PC-3 (cell line): Measurements from ENCODE around the gene MYO3A. TPM values are rescaled to one million over a fixed set of nuclear protein-coding genes. Genes with fewer than 3 reads are reported as not detected.

Experiments
- ATAC-seq: fragments of 200-7000 bp; cut with Tn5 transposase; 2 replicates; pipeline ENCODE4 v1.9.1; 2020; ENCODE audit warnings: mild to moderate bottlenecking, moderate library complexity
- BruUV-seq: library from RNA; stranded (reverse); fragments of 400-500 nt; replicated peaks from 2 replicates; lab custom pipeline; 2021; lab: Mats Ljungman, UMichigan
- CTCF ChIA-PET: fragments of 300-600 bp; sonication (Branson Sonifier 250); formaldehyde crosslinking; loops from one replicate; lab custom pipeline; 2022; ENCODE audit warnings: antibody characterized with exemption; lab: Charles Lee
- POLR2A ChIA-PET: fragments of 300-600 bp; sonication (Branson Sonifier 250); formaldehyde crosslinking; loops from one replicate; lab custom pipeline; 2022; ENCODE audit warnings: antibody characterized with exemption; ENCODE audit not compliant: unreplicated experiment; lab: Charles Lee
- DNase-seq: peaks from one replicate; pipeline ENCODE4 v3.0.0-alpha.2; 2015
- H2AFZ ChIP-seq: fragments of 300-600 bp; sonication (generic); 2 replicates; pipeline ENCODE4 v1.6.0; 2016; ENCODE audit warnings: antibody characterized with exemption, low read length
- H3F3A ChIP-seq: fragments of 300-600 bp; sonication (generic); one replicate; pipeline ENCODE4 v1.6.0; 2017; ENCODE audit warnings: antibody characterized with exemption, low read length, control low read depth, mild to moderate bottlenecking; ENCODE audit not compliant: unreplicated experiment
- H3K27ac ChIP-seq: fragments of 300-600 bp; sonication (generic); 2 replicates; pipeline ENCODE4 v1.5.1; 2016; ENCODE audit warnings: mild to moderate bottlenecking, low read length
- H3K27me3 ChIP-seq: fragments of 300-600 bp; sonication (generic); 2 replicates; pipeline ENCODE4 v1.6.1; 2016; ENCODE audit warnings: low read length, mixed read lengths
- H3K36me3 ChIP-seq: fragments of 300-600 bp; sonication (generic); 2 replicates; pipeline ENCODE4 v1.6.1; 2016; ENCODE audit warnings: low read depth, mixed run types, low read length, mixed read lengths
- H3K4me1 ChIP-seq: fragments of 300-600 bp; sonication (generic); 2 replicates; pipeline ENCODE4 v1.5.1; 2016; ENCODE audit warnings: low read length; ENCODE audit not compliant: insufficient read depth
- H3K4me2 ChIP-seq: fragments of 300-600 bp; sonication (generic); 2 replicates; pipeline ENCODE4 v1.6.0; 2016; ENCODE audit warnings: low read length
- H3K4me3 ChIP-seq: fragments of 300-600 bp; sonication (generic); 2 replicates; pipeline ENCODE4 v1.5.1; 2016; ENCODE audit warnings: mild to moderate bottlenecking, low read length, mixed read lengths
- H3K79me2 ChIP-seq: fragments of 300-600 bp; sonication (generic); 2 replicates; pipeline ENCODE4 v1.6.1; 2017; ENCODE audit warnings: low read length, mixed read lengths
- H3K9ac ChIP-seq: fragments of 300-600 bp; sonication (generic); 2 replicates; pipeline ENCODE4 v1.6.0; 2016; ENCODE audit warnings: mild to moderate bottlenecking, low read length
- H3K9me2 ChIP-seq: fragments of 300-600 bp; sonication (generic); replicated peaks from 2 replicates; pipeline ENCODE4 v1.6.1; 2016; ENCODE audit warnings: mixed run types, low read length, mixed read lengths
- H3K9me3 ChIP-seq: fragments of 300-600 bp; sonication (generic); 2 replicates; pipeline ENCODE4 v1.6.1; 2016; ENCODE audit warnings: low read length, mixed read lengths
- H4K20me1 ChIP-seq: fragments of 300-600 bp; sonication (generic); 2 replicates; pipeline ENCODE4 v1.6.1; 2016; ENCODE audit warnings: low read length, mixed read lengths
- CTCF ChIP-seq: fragments of 300-600 bp; sonication (generic); conservative IDR thresholded peaks from 2 replicates; pipeline ENCODE4 v1.5.1; 2017; ENCODE audit warnings: antibody characterized with exemption, low read depth, mild to moderate bottlenecking, low read length
- EZH2 ChIP-seq: fragments of 300-600 bp; sonication (generic); IDR thresholded peaks from one replicate; pipeline ENCODE4 v1.6.1; 2017; ENCODE audit warnings: antibody characterized with exemption, mild to moderate bottlenecking, low read length; ENCODE audit not compliant: unreplicated experiment
- EZH2phosphoT487 ChIP-seq: fragments of 300-600 bp; sonication (generic); IDR thresholded peaks from 2 replicates; pipeline ENCODE4 v1.6.1; 2018; ENCODE audit warnings: mild to moderate bottlenecking, antibody characterized with exemption, low read length, borderline replicate concordance
- intact Hi-C: fragments of 100-400 bp; cut with micrococcal nuclease; formaldehyde crosslinking; loops from 2 replicates; pipeline ENCODE4 v1.9.0; 2023
- total RNA-seq: library from RNA; depleted of rRNA; stranded (reverse); fragments of >200 nt; gene quantifications from 2 replicates; pipeline ENCODE4 v1.2.3, GENCODE V29; 2014

Gene MYO3A
- total RNA-seq, 1 experiment from 2014 or later = not detected

GRCh38 chr10:25899304-25899703 lies 34.7 kb upstream of the MYO3A start:
- H3K9me3 ChIP-seq = no peaks in the 10 kb centered on the region

GRCh38 chr10:25901199-25901598 lies 32.8 kb upstream of the MYO3A start:
- intact Hi-C loops = no loop called here
- H3K27ac ChIP-seq = no peak overlapping the region
- no peak overlapping the region for H3K4me3 ChIP-seq
- H2AFZ ChIP-seq = no peak overlapping the region
- TF ChIP-seq CTCF = no peak
- no peak for TF ChIP-seq EZH2phosphoT487
- no peak for TF ChIP-seq EZH2
- no TSS peak for BruUV-seq
- H4K20me1 ChIP-seq = no peaks in the 10 kb centered on the region
- POLR2A ChIA-PET = no interaction called here
- CTCF ChIA-PET = no interaction called here
- DNase-seq (no peak), ATAC-seq (no peak)
- no peaks in the 10 kb centered on the region for H3K9me2 ChIP-seq
- no peaks in the 10 kb centered on the region for H3F3A ChIP-seq
- no peak overlapping the region for H3K9ac ChIP-seq
- no peaks in the 10 kb centered on the region for H3K36me3 ChIP-seq
- no peaks in the 10 kb centered on the region for H3K27me3 ChIP-seq
- H3K4me2 ChIP-seq = no peak overlapping the region
- no peaks in the 10 kb centered on the region for H3K9me3 ChIP-seq
- H3K4me1 ChIP-seq = no peaks in the 10 kb centered on the region
- H3K79me2 ChIP-seq = no peaks in the 10 kb centered on the region

More at GRCh38 chr10:25899304-25899703, 34.7 kb upstream of the MYO3A start:
- no peaks in the 10 kb centered on the region for H3K79me2 ChIP-seq
- ATAC-seq (no peak), DNase-seq (no peak)
- H3F3A ChIP-seq = no peaks in the 10 kb centered on the region
- ChIA-PET POLR2A (no interaction called here), CTCF (no interaction called here)
- TF ChIP-seq CTCF (no peak), EZH2phosphoT487 (no peak), EZH2 (no peak)
- no peak overlapping the region for H3K4me2 ChIP-seq
- H3K4me3 ChIP-seq = no peak overlapping the region
- no peaks in the 10 kb centered on the region for H3K9me2 ChIP-seq
- no peaks in the 10 kb centered on the region for H3K4me1 ChIP-seq
- H3K36me3 ChIP-seq = no peaks in the 10 kb centered on the region
- H3K9ac ChIP-seq = no peak overlapping the region
- no peaks in the 10 kb centered on the region for H4K20me1 ChIP-seq
- H3K27me3 ChIP-seq = no peaks in the 10 kb centered on the region
- BruUV-seq = no TSS peak
- intact Hi-C loops = no loop called here
- no peak overlapping the region for H2AFZ ChIP-seq
- H3K27ac ChIP-seq = no peak overlapping the region

GRCh38 chr10:25902002-25902401 lies 32.0 kb upstream of the MYO3A start:
- Histone ChIP-seq H3K27me3 (no peaks in the 10 kb centered on the region), H3K4me2 (no peak overlapping the region), H3K9ac (no peak overlapping the region), H2AFZ (no peak overlapping the region), H4K20me1 (no peaks in the 10 kb centered on the region), H3K36me3 (no peaks in the 10 kb centered on the region), H3K4me3 (no peak overlapping the region), H3K27ac (no peak overlapping the region), H3F3A (no peaks in the 10 kb centered on the region), H3K4me1 (no peaks in the 10 kb centered on the region), H3K9me2 (no peaks in the 10 kb centered on the region), H3K79me2 (no peaks in the 10 kb centered on the region), H3K9me3 (no peaks in the 10 kb centered on the region)
- ChIA-PET POLR2A (no interaction called here), CTCF (no interaction called here)
- no peak for ATAC-seq
- no peak for DNase-seq
- no TSS peak for BruUV-seq
- TF ChIP-seq CTCF (no peak), EZH2phosphoT487 (no peak), EZH2 (no peak)
- intact Hi-C loops = no loop called here
